PC-9 (cell line): ENCODE measurements around the gene MAP4K5.

Experiments
- EZH2 ChIP-seq: fragments of 200-600 bp; sonication (generic); IDR thresholded peaks from 2 replicates; pipeline ENCODE4 v1.8.0; 2017; ENCODE audit warnings: antibody characterized with exemption, low read depth
- TF ChIP-seq, protein P1 (sequence below): fragments of 200-600 bp; sonication (generic); conservative IDR thresholded peaks from 2 replicates; pipeline ENCODE4 v1.6.1; 2017; ENCODE audit warnings: mixed run types, antibody characterized with exemption, mild to moderate bottlenecking, moderate library complexity

- TF ChIP-seq, protein P1, sequence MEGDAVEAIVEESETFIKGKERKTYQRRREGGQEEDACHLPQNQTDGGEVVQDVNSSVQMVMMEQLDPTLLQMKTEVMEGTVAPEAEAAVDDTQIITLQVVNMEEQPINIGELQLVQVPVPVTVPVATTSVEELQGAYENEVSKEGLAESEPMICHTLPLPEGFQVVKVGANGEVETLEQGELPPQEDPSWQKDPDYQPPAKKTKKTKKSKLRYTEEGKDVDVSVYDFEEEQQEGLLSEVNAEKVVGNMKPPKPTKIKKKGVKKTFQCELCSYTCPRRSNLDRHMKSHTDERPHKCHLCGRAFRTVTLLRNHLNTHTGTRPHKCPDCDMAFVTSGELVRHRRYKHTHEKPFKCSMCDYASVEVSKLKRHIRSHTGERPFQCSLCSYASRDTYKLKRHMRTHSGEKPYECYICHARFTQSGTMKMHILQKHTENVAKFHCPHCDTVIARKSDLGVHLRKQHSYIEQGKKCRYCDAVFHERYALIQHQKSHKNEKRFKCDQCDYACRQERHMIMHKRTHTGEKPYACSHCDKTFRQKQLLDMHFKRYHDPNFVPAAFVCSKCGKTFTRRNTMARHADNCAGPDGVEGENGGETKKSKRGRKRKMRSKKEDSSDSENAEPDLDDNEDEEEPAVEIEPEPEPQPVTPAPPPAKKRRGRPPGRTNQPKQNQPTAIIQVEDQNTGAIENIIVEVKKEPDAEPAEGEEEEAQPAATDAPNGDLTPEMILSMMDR, result no peak
- no peak for TF ChIP-seq EZH2
Observed at GRCh38 chr14:50575769-50576168, 43.4 kb upstream of the MAP4K5 start.
